PFSK-1 (cell line): ENCODE data around the gene TUBE1.

Source experiments
- FOXP2 ChIP-seq: optimal IDR thresholded peaks from 2 replicates; pipeline ENCODE3; 2011; ENCODE audit warnings: borderline replicate concordance, control low read depth, inconsistent platforms; ENCODE audit not compliant: insufficient read depth; ENCODE audit errors: extremely low read length, extremely low read depth
- POLR2AphosphoS5 ChIP-seq: IDR thresholded peaks from 2 replicates; pipeline ENCODE4 v1.6.1; 2012; ENCODE audit warnings: low read depth, mild to moderate bottlenecking, control low read depth, low read length, moderate library complexity
- REST ChIP-seq, 2 experiments: IDR thresholded peaks; 2 replicates each; pipeline versions ENCODE4 v1.6.1 to v1.8.0; 2011 to 2012; ENCODE audit warnings: low read depth in 2 of 2, low read length in 2 of 2, control low read depth in 1 of 2, inconsistent platforms in 1 of 2, mild to moderate bottlenecking in 1 of 2, moderate library complexity in 1 of 2; ENCODE audit not compliant: insufficient read depth in 1 of 2
- SIN3A ChIP-seq: IDR thresholded peaks from 2 replicates; pipeline ENCODE4 v1.6.1; 2012; ENCODE audit warnings: mild to moderate bottlenecking, low read length, moderate library complexity, borderline replicate concordance; ENCODE audit not compliant: insufficient read depth
- TAF1 ChIP-seq: IDR thresholded peaks from 2 replicates; pipeline ENCODE4 v1.6.1; 2012; ENCODE audit warnings: low read length, control low read depth, borderline replicate concordance; ENCODE audit not compliant: insufficient read depth

- TF ChIP-seq POLR2AphosphoS5 (no peak), SIN3A (no peak), REST (IDR thresholded peaks at IDR 0.05; ENCODE audit: insufficient read depth in 1 of 2, low read depth in 2 of 2, low read length in 2 of 2) (no peak), TAF1 (no peak), FOXP2 (no peak)
Measured at GRCh38 chr6:112030961-112031660, 56.2 kb downstream of the TUBE1 start.
